HG02678 (cell line): ENCODE results near the gene SMG7.

Experiments used
- ATAC-seq: cut with Tn5 transposase; IDR thresholded peaks from one replicate; pipeline ENCODE4 v1.9.1; 2021; ENCODE audit warnings: mild to moderate bottlenecking, moderate library complexity; ENCODE audit not compliant: unreplicated experiment

SMG7 gene

DNA sequence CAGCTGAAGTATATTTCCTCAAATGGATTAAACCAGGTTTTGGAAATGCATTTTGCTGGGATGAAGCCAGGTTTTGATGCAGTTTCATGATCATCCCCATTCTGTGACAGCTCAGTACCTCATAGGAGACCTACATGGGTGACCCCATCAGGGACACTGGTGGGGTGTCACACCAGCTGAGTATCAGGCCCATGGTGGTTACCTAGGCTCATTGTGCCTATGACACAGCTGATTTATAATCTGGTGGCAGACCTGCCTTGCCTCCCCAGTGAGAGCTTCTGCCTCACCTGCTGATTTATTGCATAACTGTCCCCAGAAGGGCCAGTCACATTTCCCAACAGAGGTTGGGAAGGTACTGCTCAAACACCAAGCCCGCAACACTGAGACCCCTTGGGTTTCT lies 114.2 kb downstream of the SMG7 start:
- no peak for ATAC-seq

DNA sequence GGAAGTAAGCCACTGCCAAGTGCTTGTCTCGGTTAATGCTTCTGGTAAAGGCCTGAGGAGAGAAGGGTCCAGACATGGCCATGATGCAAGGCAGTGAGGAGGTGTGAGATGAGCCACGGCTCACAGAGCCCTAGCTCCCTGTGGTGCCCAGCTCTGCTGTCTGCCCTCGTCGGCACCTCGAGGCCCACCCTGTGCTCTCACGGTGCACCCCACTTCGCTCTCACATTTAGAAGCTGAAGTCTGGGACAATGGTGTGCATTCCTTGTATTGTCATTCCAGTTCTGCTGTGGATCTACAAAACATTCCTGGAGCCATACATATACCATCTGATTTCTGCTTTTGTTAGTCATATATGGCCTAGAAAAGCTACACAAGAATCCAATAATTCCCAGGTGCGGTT lies 114.6 kb downstream of the SMG7 start:
- no peak for ATAC-seq

DNA sequence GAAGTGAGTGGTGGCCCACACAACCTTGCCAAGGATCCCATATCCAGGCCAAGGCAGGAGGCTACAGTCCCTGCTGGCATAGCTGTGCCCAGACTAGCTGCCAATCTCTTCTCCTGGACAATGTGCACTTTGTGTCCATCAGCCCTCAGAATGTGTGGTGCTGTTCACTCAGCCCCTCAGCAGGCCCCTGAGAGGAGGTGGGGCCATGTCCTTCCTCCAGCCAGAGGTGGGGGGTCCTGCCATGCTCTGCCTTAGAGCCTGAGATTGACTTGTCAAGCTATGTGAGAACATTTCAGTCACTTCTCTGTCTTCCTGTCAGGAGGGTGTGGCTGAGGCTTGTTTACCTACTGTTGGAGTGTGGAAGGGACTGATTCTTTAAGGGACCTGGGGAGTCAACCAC lies 116.5 kb downstream of the SMG7 start:
- no peak for ATAC-seq

DNA sequence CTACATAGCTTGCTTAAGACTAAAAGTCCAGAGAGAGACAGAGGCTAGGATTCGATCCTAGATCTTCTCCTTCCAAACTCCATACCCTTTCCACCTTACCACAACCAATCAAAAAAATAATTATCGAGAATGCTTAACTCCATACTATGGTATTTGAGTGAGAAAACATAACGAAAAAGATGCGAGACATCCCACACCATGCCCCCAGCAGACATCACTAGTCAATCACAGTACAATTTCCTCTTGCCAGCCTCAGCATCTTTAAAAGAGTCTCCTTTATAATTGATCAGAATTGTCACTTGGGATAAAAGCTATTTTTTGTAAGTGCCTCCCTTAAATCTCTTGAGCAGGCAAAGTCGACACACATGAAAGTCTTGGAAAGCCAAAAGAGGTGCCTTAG lies 117.1 kb downstream of the SMG7 start:
- ATAC-seq: no peak

DNA sequence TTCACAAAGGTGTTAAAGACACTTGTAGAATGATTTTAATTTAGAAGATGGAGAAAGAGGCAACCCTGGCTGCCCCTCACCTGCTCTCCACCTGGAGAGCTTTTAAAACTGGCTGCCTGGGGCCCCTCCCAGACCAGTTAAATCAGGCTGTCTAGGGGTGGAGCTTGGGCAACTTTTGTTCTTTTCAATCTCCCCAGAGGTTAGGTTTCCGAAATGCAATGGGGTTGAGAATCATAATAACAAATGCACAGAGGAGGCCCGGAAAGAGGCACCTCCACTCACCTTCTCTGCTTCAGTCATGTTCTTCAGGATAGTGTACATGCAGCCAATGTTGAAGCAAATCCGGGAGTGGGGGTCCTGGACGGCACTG lies 117.6 kb downstream of the SMG7 start:
- ATAC-seq: peak; percentile 22

DNA sequence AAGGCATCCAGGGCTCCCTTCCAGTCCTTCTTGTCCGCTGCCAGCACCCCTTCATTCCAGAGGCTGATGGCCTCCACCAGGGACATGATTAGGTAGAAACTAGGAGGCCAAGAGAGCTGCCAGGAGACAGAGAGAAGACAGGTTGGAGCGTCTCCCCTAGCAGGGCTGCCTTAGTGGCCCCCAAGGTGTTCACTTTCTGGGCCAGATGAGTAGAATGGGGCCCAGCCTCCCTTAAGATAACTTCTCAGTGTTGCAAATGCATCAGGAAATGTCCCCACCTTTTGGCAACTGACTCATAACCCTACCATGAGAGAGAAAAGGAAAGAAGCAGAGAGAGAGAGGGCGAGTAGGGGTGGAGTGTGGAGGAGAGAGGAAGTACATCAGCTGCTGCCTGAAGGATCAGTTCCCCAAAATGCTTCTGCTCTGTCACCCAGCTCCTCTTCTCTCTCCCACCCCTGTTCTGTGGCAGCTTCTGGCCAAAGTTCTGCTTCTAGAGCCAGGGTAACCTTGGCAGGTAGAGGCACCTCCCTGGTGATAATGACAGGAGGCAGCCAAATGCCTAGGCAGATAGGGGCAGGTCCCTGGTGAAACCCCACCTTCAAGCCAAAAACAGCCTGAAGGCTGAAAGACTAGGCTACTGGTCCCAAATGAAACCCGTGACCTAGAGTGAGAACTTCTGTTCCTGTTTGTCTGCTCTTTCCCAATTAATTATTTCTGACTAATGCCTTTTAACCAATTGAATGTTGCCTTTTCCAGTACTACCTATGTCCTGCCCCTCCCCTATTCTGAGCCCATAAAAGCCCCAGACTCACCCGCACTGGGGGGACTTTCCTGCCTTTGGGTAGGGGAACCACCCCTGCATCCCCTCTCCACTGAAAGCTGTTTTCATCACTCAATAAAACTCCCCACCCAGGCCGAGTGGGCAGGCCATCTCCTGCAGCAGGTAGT lies 118.2 kb downstream of the SMG7 start, which contains the start of gene NCF2:
NCF2 (minus strand) TSS at position 216 of the 948 bp plus-strand sequence; CDS start at position 86, 130 bp downstream.
- peak; percentile 64 for ATAC-seq

DNA sequence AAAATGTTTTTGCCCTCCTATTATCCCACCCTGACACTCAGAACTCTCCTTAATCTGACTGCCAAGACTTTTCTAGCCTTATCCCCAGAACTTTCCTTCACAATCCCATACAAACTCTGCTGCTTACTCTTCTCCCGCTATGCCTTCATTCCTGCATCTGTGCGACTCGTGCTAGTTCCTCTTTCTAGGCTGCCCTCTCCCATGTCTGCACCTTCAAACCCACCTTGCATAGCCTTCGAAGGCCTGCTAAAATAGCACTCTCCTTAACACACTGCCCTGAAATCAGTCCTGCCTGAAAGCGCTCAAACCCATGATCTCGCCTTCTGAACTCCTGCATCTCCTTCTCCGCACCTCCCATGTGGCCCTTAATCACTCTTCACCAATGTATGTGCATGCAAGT lies 120.4 kb downstream of the SMG7 start:
- no peak for ATAC-seq

DNA sequence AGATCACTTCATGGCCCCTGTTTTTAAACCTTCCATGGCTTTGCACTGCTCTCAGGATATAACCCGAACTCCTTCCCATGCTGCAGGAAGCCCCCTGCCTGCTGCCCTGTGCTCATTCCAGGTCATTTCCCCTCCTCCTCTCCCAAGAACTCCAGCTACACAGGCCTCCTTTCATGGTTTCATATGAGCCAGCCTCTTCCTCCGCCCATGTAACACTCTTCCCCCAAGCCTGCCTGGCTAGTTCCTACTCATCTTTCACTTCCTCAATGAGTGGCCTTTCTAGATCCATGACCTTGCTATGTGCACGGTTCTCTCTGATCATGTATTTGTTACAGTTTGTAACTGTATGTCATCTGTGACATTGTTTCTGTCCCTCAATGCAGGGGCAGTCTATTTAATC lies 121.1 kb downstream of the SMG7 start:
- ATAC-seq: peak; percentile 52

DNA sequence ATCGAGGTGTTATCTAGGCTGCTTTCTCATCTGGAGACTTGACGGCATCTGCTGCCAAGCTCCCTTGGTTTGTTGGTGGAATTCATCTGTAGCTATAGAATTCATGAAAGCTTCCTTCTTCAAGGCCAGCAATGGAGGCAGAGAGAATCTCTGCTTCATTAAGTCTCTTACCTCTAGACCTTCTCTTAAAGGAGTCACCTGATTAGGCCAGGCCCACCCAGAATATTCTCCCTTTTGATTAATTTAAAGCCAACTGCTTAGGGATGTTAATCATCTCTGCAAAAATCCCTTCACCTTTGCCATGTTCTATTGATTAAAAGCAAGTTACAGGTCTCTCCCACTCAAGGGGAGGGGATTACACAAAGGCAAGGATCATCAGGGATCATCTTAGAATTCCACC lies 123.2 kb downstream of the SMG7 start:
- ATAC-seq: no peak

DNA sequence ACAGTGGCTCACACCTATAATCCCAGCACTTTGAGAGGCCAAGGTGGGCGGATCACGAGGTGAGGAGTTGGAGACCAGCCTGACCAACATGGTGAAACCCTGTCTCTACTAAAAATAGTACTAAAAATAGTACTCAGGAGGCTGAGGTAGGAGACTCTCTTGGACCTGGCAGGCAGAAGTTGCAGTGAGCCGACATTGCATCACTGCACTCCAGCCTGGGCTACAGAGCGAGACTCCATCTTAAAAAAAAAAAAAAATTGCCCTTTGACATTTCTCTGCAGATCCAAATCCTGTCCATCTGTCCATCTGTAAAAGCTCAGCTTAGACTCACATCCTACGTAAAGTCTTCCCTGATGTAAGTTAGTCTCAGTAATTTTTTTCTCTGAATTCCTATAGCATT lies 124.2 kb downstream of the SMG7 start:
- no peak for ATAC-seq

DNA sequence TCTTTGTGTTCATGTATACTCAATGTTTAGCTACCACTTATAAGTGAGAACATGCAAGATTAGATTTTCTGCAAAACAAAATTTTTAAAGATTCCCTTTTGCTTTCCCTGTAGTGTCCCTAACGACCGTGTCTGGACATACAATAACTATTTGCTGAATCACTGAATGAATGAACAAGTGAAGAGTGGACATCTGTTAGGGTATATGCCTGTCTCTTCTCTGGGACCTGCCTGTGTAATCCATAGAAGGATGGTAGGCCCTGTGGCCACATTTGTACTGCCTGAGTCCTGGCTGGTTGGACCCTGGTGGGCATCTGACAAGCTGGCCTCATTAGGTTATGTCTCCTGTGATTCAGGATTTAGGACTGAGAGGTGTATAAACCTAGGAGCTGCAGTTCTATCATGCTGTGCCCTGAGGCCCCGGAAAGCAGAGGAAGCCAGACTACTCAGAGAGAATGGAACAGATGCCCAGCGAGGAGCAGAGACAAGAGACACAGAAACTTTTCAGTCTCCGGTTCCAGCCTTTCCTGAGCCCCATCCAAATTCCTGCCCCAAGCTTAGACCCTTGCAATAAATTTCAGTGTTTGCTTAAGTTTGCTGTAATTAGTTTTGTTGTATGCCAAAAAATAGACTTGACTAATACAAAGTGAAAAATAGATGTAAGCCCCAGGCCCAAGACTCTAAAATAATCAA lies 125.5 kb downstream of the SMG7 start:
- no peak for ATAC-seq

DNA sequence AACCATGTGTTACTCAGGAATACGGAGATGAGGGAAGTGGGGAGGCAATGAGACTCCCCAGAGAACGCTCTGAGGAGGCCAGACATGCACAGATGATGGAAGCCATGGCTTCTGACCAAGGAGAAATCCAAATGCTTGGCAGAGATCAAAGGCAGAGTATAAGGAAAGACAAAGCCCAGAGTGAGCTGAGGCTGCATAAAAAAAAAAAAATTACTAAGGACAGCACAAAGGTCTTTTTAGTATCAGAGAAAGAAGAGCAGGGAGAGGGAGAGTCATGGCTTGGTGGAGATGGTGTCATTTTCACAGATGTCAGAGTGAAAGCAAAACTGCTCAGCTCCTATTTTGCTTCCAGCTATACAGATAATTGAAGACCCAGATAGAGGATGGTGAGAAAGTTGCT lies 126.1 kb downstream of the SMG7 start:
- peak; percentile 71 for ATAC-seq

DNA sequence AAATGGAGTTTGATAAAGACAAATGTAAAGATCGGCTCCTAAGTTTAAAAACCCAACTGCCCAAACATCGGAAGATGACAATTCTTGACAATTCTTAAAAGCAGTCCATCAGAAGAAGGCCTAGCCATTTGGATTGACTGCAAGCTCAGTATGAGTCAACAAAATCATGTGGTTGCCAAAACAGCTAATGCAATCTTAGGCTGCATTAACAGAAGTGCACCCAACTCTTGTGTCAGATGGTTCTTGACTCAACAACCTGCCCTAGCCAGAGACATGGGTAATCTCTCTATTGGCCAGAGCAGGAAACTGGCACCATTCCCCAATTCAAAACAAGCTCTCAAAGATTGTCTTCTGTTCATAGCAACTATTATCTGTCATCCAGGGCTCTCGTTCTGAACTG lies 127.8 kb downstream of the SMG7 start:
- no peak for ATAC-seq

DNA sequence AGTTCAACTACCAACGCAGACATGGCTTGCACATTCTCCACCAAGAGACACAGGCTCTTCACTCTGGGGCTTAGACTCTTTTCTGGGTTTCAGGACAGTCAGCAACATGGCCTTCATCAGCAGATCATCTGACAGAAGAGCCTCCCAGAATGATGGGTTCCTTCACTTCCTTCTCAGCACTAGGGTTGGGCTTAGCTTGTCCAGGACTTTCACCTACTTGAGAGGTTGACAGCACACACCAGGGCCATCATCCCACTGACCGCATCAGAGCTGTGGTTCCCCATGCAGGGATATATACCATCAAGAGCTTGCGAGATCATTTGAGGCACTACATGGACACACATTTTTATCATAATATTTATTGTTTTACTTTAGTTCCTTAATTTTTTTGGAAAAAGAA lies 128.3 kb downstream of the SMG7 start:
- no peak for ATAC-seq

DNA sequence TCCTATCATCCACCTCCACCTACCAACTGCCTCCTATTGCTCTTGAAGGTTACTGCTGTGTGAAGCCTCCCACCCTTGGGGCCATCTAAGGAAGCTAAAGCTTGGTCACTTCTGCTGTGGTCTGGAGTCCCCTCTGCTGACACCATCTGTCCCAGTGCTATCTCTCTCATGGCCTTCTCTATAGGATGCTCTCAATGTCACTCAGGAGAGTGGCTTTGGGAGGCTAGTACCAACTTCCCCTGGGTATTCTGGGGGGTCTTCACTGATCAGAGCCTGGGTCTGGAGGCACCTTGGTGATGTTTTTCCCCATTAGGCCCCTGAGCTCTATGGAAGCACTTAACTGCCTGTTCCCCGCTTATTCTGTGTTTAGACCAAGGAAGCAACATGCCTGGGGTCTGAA lies 130.2 kb downstream of the SMG7 start:
- no peak for ATAC-seq
